ENCODE data around the gene RPS10.

- TF ChIP-seq, protein P1, sequence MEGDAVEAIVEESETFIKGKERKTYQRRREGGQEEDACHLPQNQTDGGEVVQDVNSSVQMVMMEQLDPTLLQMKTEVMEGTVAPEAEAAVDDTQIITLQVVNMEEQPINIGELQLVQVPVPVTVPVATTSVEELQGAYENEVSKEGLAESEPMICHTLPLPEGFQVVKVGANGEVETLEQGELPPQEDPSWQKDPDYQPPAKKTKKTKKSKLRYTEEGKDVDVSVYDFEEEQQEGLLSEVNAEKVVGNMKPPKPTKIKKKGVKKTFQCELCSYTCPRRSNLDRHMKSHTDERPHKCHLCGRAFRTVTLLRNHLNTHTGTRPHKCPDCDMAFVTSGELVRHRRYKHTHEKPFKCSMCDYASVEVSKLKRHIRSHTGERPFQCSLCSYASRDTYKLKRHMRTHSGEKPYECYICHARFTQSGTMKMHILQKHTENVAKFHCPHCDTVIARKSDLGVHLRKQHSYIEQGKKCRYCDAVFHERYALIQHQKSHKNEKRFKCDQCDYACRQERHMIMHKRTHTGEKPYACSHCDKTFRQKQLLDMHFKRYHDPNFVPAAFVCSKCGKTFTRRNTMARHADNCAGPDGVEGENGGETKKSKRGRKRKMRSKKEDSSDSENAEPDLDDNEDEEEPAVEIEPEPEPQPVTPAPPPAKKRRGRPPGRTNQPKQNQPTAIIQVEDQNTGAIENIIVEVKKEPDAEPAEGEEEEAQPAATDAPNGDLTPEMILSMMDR (IDR thresholded peaks at IDR 0.05; ENCODE audit: insufficient read depth, low read length) = no peak
- TF ChIP-seq POLR2AphosphoS5 (IDR thresholded peaks at IDR 0.05; ENCODE audit: low read depth) = no peak
- TF ChIP-seq GABPA (IDR thresholded peaks at IDR 0.05; ENCODE audit: low read depth) = no peak
Measured at GRCh38 chr6:34424200-34425131, 1.4 kb downstream of the RPS10 start.

Data from HL-60 (cell line).